Liver (tissue), 3 donors: ENCODE measurements around the gene ADPRH.

Experiments
- ATF3 ChIP-seq: IDR thresholded peaks from 2 replicates; pipeline ENCODE4 v1.6.1; 2016; ENCODE audit warnings: antibody characterized with exemption
- CTCF ChIP-seq: fragments of 150-350 bp; IDR thresholded peaks from 2 replicates; pipeline ENCODE4 v1.5.1; 2017; ENCODE audit warnings: improper control_type of control experiment, low read depth, low read length; ENCODE audit not compliant: missing input control
- EGR1 ChIP-seq, 2 donors: IDR thresholded peaks; 2 replicates each; pipeline ENCODE4 v1.6.1; 2016 to 2018; ENCODE audit warnings: antibody characterized with exemption in 2 of 2, low read depth in 2 of 2
- GABPA ChIP-seq, 2 donors: IDR thresholded peaks in 1 of 2; conservative IDR thresholded peaks in 1 of 2; 2 replicates each; pipeline ENCODE4 v1.6.1; 2016; ENCODE audit warnings: antibody characterized with exemption in 2 of 2, mild to moderate bottlenecking in 1 of 2, moderate library complexity in 1 of 2
- HNF4A ChIP-seq, 2 donors: conservative IDR thresholded peaks; 2 replicates each; pipeline ENCODE4 v1.6.1; 2016; ENCODE audit warnings: antibody characterized with exemption in 2 of 2, mild to moderate bottlenecking in 2 of 2
- HNF4G ChIP-seq: IDR thresholded peaks from 2 replicates; pipeline ENCODE4 v1.6.1; 2016; ENCODE audit warnings: antibody characterized with exemption
- JUND ChIP-seq, 2 donors: IDR thresholded peaks; 2 replicates each; pipeline ENCODE4 v1.6.1; 2016; ENCODE audit warnings: antibody characterized with exemption in 2 of 2
- RAD21 ChIP-seq, 2 donors: IDR thresholded peaks; 2 replicates each; pipeline ENCODE4 v1.6.1; 2016; ENCODE audit warnings: antibody characterized with exemption in 2 of 2, mild to moderate bottlenecking in 2 of 2
- REST ChIP-seq: IDR thresholded peaks from 2 replicates; pipeline ENCODE4 v1.6.1; 2016; ENCODE audit warnings: antibody characterized with exemption, mild to moderate bottlenecking
- RXRA ChIP-seq, 2 donors: IDR thresholded peaks; 2 replicates each; pipeline ENCODE4 v1.6.1; 2017 to 2018; ENCODE audit warnings: antibody characterized with exemption in 2 of 2, mild to moderate bottlenecking in 1 of 2
- TAF1 ChIP-seq: conservative IDR thresholded peaks from 2 replicates; pipeline ENCODE4 v1.6.1; 2016; ENCODE audit warnings: antibody characterized with exemption, mild to moderate bottlenecking
- YY1 ChIP-seq: IDR thresholded peaks from 2 replicates; pipeline ENCODE4 v1.6.1; 2016; ENCODE audit warnings: antibody characterized with exemption, mild to moderate bottlenecking
- donor health status: healthy.
- donor health status: healthy.

GRCh38 chr3:119624002-119624720 lies 44.9 kb downstream of the ADPRH start:
- TF ChIP-seq CTCF (no peak), REST (no peak), HNF4A (conservative IDR thresholded peaks at IDR 0.05) (no peak), JUND (IDR thresholded peaks at IDR 0.05) (no peak), TAF1 (no peak), RAD21 (IDR thresholded peaks at IDR 0.05) (no peak), EGR1 (IDR thresholded peaks at IDR 0.05; ENCODE audit: low read depth in 2 of 2) (no peak), ATF3 (no peak), RXRA (IDR thresholded peaks at IDR 0.05) (no peak), YY1 (no peak), HNF4G (no peak), GABPA (IDR thresholded peaks at IDR 0.05 in 1 of 2, conservative IDR thresholded peaks at IDR 0.05 in 1 of 2) (no peak)
